ENCODE results near the gene FABP7. TPM values are rescaled to one million over a fixed set of nuclear protein-coding genes. Genes with fewer than 3 reads are reported as not detected.

Gene FABP7
- not detected in 2 replicates for total RNA-seq

GRCh38 chr6:122779667-122780066, at the start of gene FABP7:
Gene FABP7, plus strand, starts transcription at chr6:122779716. Its CDS starts 79 bp downstream, at chr6:122779795.

DNA sequence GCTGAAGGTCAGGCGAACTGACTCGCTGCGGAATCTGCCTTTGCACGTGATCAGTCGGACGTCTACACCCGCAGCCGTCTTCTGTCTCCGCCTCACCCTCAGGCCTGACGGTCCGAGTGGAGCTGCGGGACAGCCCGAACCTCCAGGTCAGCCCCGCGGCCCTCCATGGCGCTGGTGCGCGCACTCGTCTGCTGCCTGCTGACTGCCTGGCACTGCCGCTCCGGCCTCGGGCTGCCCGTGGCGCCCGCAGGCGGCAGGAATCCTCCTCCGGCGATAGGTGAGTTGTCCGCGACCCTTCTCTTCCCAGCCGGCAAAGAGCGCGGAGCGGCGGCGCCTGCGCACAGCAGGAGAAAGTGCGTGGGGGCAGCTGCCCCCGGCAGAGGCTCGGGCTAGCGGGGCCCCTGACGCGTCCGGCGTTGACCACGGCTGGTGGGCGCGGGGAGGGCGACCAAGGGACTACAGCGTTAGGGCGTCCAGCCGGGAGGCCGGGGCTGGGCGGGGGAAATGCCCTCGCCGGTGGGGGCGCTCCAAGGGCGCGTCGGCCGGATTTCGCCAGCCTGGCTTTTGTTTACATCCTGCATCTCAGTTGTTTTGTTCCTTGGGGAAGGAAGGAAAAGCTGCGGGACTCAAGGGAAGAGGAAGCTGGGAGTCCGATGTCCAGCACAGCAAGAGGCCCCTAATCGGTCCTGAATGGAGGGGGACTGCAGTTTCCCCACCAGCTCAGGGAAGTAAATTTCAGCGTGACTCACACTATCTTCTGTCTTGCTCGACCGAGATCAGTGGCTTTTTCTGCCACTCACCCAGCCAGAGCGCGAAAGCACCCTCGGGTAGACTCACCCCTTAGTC, 9.9 kb downstream of the FABP7 start, which contains the start of gene SMPDL3A:
TSS of gene SMPDL3A (plus strand) at position 77 of the 846 bp plus-strand sequence. CDS start at position 166, 89 bp downstream.

Other genes with a start within 250 kb of the FABP7 start
- gene PKIB, start 169.3 kb upstream of the FABP7 start, total RNA-seq, result 9.2 and 20.2 TPM in 2 replicates
- 6.3 and 7.7 TPM in 2 replicates for gene SMPDL3A, start 9.5 kb downstream of the FABP7 start, total RNA-seq
- gene CLVS2, start 216.5 kb downstream of the FABP7 start, total RNA-seq, result not detected in 2 replicates

All from tracheal epithelial cell (primary cell).